GM12891 (cell line): ENCODE data around the gene RPS6KA4.

ENCODE experiments used
- POLR2A ChIP-seq: IDR thresholded peaks from 2 replicates; pipeline ENCODE4 v1.6.1; 2011; ENCODE audit warnings: low read depth, low read length, control low read depth
- POLR2AphosphoS5 ChIP-seq: IDR thresholded peaks from 2 replicates; pipeline ENCODE4 v1.6.1; 2011; ENCODE audit warnings: low read depth, low read length, control low read depth
- POU2F2 ChIP-seq: IDR thresholded peaks from 2 replicates; pipeline ENCODE4 v1.6.1; 2011; ENCODE audit warnings: low read depth, mild to moderate bottlenecking, control low read depth, low read length, moderate library complexity
- SPI1 ChIP-seq: IDR thresholded peaks from 2 replicates; pipeline ENCODE4 v1.6.1; 2011; ENCODE audit warnings: low read depth, low read length, control low read depth
- TAF1 ChIP-seq: IDR thresholded peaks from 2 replicates; pipeline ENCODE4 v1.6.1; 2011; ENCODE audit warnings: low read depth, low read length, control low read depth

DNA sequence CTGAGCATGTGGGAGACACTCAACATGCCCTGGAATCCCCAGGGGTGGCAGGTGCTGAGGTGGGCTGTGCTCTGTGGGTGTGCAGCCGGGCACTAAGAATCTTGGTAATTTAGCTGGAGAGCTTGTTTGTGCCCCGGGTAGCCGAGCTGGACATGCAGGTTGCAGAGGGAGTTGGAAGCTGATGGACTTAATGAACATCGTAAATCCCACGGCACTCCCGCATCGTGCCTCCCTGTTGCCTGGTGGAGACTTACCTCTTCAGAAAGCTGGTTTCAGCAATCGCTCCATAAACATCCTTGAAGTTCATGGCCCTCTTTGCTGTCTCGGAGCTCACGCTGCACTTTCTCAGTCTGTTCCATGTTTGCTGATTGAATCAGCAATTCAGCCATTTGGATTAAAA lies 29.9 kb downstream of the RPS6KA4 start:
- TF ChIP-seq POLR2A (no peak), POLR2AphosphoS5 (no peak), TAF1 (no peak), POU2F2 (no peak), SPI1 (no peak)
